ENCODE measurements around the gene OCRL. TPM values are rescaled to one million over a fixed set of nuclear protein-coding genes. Genes with fewer than 3 reads are reported as not detected.
A peak's percentile ranks its signal among the peaks of the same experiment; 100 is the strongest.

Gene OCRL
- total RNA-seq, 1 donor from 2014 or later = 41.8 TPM

GRCh38 chrX:129597905-129598304 is 57.8 kb downstream of the OCRL start:
- Mint-ChIP-seq H3K27ac (no peak overlapping the region), H3K27me3 (no peaks in the 10 kb centered on the region), H3K9me3 (no peaks in the 10 kb centered on the region), H3K4me1 (ENCODE audit: unreplicated experiment) (peaks cover 4% of the 10 kb centered on the region), H3K4me3 (no peak overlapping the region), H3K36me3 (peaks cover 9% of the 10 kb centered on the region)
- no peak for DNase-seq (ENCODE audit: extremely low spot score, unreplicated experiment)
- TF ChIP-seq, protein P1, sequence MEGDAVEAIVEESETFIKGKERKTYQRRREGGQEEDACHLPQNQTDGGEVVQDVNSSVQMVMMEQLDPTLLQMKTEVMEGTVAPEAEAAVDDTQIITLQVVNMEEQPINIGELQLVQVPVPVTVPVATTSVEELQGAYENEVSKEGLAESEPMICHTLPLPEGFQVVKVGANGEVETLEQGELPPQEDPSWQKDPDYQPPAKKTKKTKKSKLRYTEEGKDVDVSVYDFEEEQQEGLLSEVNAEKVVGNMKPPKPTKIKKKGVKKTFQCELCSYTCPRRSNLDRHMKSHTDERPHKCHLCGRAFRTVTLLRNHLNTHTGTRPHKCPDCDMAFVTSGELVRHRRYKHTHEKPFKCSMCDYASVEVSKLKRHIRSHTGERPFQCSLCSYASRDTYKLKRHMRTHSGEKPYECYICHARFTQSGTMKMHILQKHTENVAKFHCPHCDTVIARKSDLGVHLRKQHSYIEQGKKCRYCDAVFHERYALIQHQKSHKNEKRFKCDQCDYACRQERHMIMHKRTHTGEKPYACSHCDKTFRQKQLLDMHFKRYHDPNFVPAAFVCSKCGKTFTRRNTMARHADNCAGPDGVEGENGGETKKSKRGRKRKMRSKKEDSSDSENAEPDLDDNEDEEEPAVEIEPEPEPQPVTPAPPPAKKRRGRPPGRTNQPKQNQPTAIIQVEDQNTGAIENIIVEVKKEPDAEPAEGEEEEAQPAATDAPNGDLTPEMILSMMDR (conservative IDR thresholded peaks at IDR 0.05) = no peak

- Mint-ChIP-seq H3K36me3 (peaks cover 9% of the 10 kb centered on the region), H3K4me3 (no peak overlapping the region), H3K27me3 (no peaks in the 10 kb centered on the region), H3K9me3 (no peaks in the 10 kb centered on the region), H3K4me1 (ENCODE audit: unreplicated experiment) (no peaks in the 10 kb centered on the region), H3K27ac (no peak overlapping the region)
- TF ChIP-seq, protein P1 (conservative IDR thresholded peaks at IDR 0.05) = no peak
- DNase-seq (ENCODE audit: extremely low spot score, unreplicated experiment) = no peak
Observed at GRCh38 chrX:129599499-129599898, 59.4 kb downstream of the OCRL start.

DNA sequence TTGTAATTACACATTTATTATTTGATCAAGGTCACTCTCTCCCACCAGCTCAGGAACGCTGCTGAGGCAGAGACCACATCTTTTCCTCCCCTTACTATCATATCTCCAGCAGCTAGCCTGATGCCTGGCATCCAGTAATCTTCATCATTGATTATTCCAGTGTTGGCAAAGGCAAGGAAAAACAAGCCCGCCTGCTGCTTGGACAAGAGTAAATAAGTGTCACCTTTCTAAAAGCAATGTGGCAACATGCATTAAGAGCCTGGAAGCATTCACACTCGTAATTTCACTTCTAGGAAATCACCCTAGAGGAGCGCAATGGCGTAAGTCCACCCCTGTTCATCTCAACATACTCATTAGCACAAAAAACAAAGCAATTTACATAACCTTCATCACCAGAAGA is 59.9 kb downstream of the OCRL start:
- TF ChIP-seq, protein P1 (conservative IDR thresholded peaks at IDR 0.05) = no peak
- H3K9me3 Mint-ChIP-seq = no peaks in the 10 kb centered on the region
- H3K27me3 Mint-ChIP-seq = no peaks in the 10 kb centered on the region
- H3K36me3 Mint-ChIP-seq = peaks cover 9% of the 10 kb centered on the region
- H3K27ac Mint-ChIP-seq = no peak overlapping the region
- H3K4me3 Mint-ChIP-seq = no peak overlapping the region
- no peak for DNase-seq (ENCODE audit: extremely low spot score, unreplicated experiment)
- no peaks in the 10 kb centered on the region for H3K4me1 Mint-ChIP-seq (ENCODE audit: unreplicated experiment)

DNA sequence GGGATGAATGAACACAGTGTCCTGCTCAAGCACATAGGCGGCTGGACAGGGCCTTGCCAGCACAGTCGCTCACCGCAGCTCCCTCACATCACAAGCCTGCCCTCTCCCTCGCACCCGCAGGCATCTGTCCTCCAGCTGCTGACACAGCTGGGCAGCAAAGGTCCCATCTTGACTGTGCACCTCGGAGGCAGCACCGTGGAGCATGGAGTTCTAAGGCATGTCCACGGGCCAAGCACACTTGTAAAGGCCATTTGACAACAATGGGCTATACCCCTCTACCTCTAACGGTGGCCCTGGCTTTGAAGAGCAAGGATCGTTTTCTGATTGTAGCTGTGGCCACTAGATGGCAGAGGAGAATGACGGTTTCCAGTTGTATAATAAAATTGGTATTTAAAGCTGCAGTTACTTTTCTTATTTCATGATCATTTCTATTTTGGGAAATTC is 60.9 kb downstream of the OCRL start:
- H3K4me3 Mint-ChIP-seq = no peak overlapping the region
- TF ChIP-seq, protein P1 (conservative IDR thresholded peaks at IDR 0.05) = peak; percentile 83
- peaks cover 5% of the 10 kb centered on the region for H3K4me1 Mint-ChIP-seq (ENCODE audit: unreplicated experiment)
- DNase-seq (ENCODE audit: extremely low spot score, unreplicated experiment) = no peak
- no peaks in the 10 kb centered on the region for H3K9me3 Mint-ChIP-seq
- peak overlapping the region; percentile 30 for H3K27ac Mint-ChIP-seq
- peaks cover 9% of the 10 kb centered on the region for H3K36me3 Mint-ChIP-seq
- peaks cover 3% of the 10 kb centered on the region for H3K27me3 Mint-ChIP-seq

- Mint-ChIP-seq H3K4me3 (no peak overlapping the region), H3K9me3 (no peaks in the 10 kb centered on the region), H3K27ac (no peak overlapping the region), H3K27me3 (peaks cover 12% of the 10 kb centered on the region), H3K4me1 (ENCODE audit: unreplicated experiment) (peaks cover 5% of the 10 kb centered on the region), H3K36me3 (no peaks in the 10 kb centered on the region)
- TF ChIP-seq, protein P1 (conservative IDR thresholded peaks at IDR 0.05) = peak; percentile 90
- no peak for DNase-seq (ENCODE audit: extremely low spot score, unreplicated experiment)
Observed at GRCh38 chrX:129606918-129607317, 66.9 kb downstream of the OCRL start.

DNA sequence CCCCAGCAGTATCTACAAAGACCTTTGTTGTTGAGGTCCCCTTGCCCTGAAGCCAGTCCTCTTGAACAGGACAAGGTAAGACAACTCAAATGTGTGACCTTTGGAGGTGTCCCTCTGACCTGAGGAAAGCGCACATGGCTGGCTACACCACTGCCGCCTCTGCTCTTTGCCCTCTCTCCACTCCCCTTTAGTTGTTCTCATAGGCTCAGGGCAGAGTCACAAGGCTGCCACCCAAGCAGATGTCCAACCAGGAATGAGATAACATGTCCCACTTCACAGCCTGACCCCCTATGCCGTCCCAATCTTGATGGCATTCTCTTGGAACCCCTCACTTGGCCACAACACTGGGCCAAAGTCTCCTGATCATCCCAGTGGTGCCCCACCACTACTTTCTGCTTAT is 68.4 kb downstream of the OCRL start:
- Mint-ChIP-seq H3K4me1 (ENCODE audit: unreplicated experiment) (peaks cover 5% of the 10 kb centered on the region), H3K9me3 (no peaks in the 10 kb centered on the region), H3K27ac (no peak overlapping the region), H3K36me3 (no peaks in the 10 kb centered on the region), H3K27me3 (peaks cover 12% of the 10 kb centered on the region), H3K4me3 (no peak overlapping the region)
- no peak for DNase-seq (ENCODE audit: extremely low spot score, unreplicated experiment)
- TF ChIP-seq, protein P1 (conservative IDR thresholded peaks at IDR 0.05) = no peak

Measured in type B pancreatic cell (in vitro differentiated cells).